HepG2 (cell line): ENCODE data around the gene OVCA2. TPM values are rescaled to one million over a fixed set of nuclear protein-coding genes. Genes with fewer than 3 reads are reported as not detected.

ENCODE experiments used
- ADNP ChIP-seq: sonication (generic); formaldehyde crosslinking; IDR thresholded peaks from 2 replicates; pipeline ENCODE4 v1.4.0; 2020; ENCODE audit warnings: missing genetic modification reagents
- ATM ChIP-seq: fragments of 450-650 bp; IDR thresholded peaks from 2 replicates; pipeline ENCODE4 v1.7.1; 2017; ENCODE audit warnings: mild to moderate bottlenecking, borderline replicate concordance
- EP300 ChIP-seq, 3 experiments: sonication (generic) in 1 of 3; formaldehyde crosslinking in 1 of 3; IDR thresholded peaks; 2 replicates each; pipeline versions ENCODE4 v1.5.1 to v1.6.1; 2011 to 2020; ENCODE audit warnings: low read depth in 2 of 3, low read length in 2 of 3, borderline replicate concordance in 1 of 3, improper control_type of control experiment in 1 of 3, mild to moderate bottlenecking in 1 of 3, missing genetic modification reagents in 1 of 3, moderate library complexity in 1 of 3
- MAZ ChIP-seq, 2 experiments: sonication (generic) in 1 of 2; formaldehyde crosslinking in 1 of 2; IDR thresholded peaks; 2 replicates each; pipeline versions ENCODE4 v1.5.0 to v1.6.1; 2012 to 2020; ENCODE audit warnings: low read depth in 2 of 2, mild to moderate bottlenecking in 2 of 2, borderline replicate concordance in 1 of 2, improper control_type of control experiment in 1 of 2, low read length in 1 of 2, missing genetic modification reagents in 1 of 2, moderate library complexity in 1 of 2
- MED13 ChIP-seq: sonication (generic); formaldehyde crosslinking; IDR thresholded peaks from 2 replicates; pipeline ENCODE4 v1.5.0; 2020; ENCODE audit warnings: missing genetic modification reagents
- MXI1 ChIP-seq: IDR thresholded peaks from 3 replicates; pipeline ENCODE4 v1.6.1; 2012; ENCODE audit warnings: low read depth, low read length, inconsistent platforms, borderline replicate concordance
- NFE2 ChIP-seq: sonication (generic); formaldehyde crosslinking; IDR thresholded peaks from 2 replicates; pipeline ENCODE4 v1.4.0; 2020; ENCODE audit warnings: missing genetic modification reagents
- NFKB2 ChIP-seq: sonication (generic); formaldehyde crosslinking; IDR thresholded peaks from 2 replicates; pipeline ENCODE4 v1.4.0; 2020; ENCODE audit warnings: missing genetic modification reagents, borderline replicate concordance
- RBM39 ChIP-seq: fragments of 200-400 bp; formaldehyde crosslinking; IDR thresholded peaks from one replicate; pipeline ENCODE4 v1.6.1; 2018; ENCODE audit warnings: antibody characterized with exemption, mild to moderate bottlenecking, low read depth, low read length; ENCODE audit not compliant: poor library complexity, severe bottlenecking
- RFX5 ChIP-seq: IDR thresholded peaks from 2 replicates; pipeline ENCODE4 v1.6.1; 2011; ENCODE audit warnings: low read depth, low read length, improper control_type of control experiment
- SIN3A ChIP-seq: IDR thresholded peaks from 2 replicates; pipeline ENCODE4 v1.6.1; 2011; ENCODE audit warnings: low read depth, mild to moderate bottlenecking, control low read depth, low read length, borderline replicate concordance
- SOX13 ChIP-seq, 3 experiments: fragments of 450-650 bp in 1 of 3; sonication (generic) in 1 of 3; formaldehyde crosslinking in 1 of 3; IDR thresholded peaks in 2 of 3; conservative IDR thresholded peaks in 1 of 3; 2 replicates each; pipeline versions ENCODE4 v1.5.0 to v1.6.1; 2016 to 2020; ENCODE audit warnings: antibody characterized with exemption in 1 of 3, mild to moderate bottlenecking in 1 of 3, missing compliant biosample characterization in 1 of 3, missing genetic modification reagents in 1 of 3, moderate library complexity in 1 of 3
- TSC22D2 ChIP-seq: sonication (generic); formaldehyde crosslinking; IDR thresholded peaks from 2 replicates; pipeline ENCODE4 v1.5.1; 2020; ENCODE audit warnings: missing genetic modification reagents, mild to moderate bottlenecking, borderline replicate concordance
- ZBTB1 ChIP-seq: sonication (generic); formaldehyde crosslinking; IDR thresholded peaks from 2 replicates; pipeline ENCODE4 v1.4.0; 2020; ENCODE audit warnings: missing genetic modification reagents, borderline replicate concordance
- ZBTB20 ChIP-seq: sonication (generic); formaldehyde crosslinking; IDR thresholded peaks from 2 replicates; pipeline ENCODE4 v1.8.1; 2023; ENCODE audit warnings: missing genetic modification reagents, low read depth, mild to moderate bottlenecking, borderline replicate concordance
- ZFP37 ChIP-seq: sonication (generic); formaldehyde crosslinking; IDR thresholded peaks from 2 replicates; pipeline ENCODE4 v1.4.0; 2020; ENCODE audit warnings: missing genetic modification reagents, borderline replicate concordance
- ZNF333 ChIP-seq: sonication (generic); formaldehyde crosslinking; IDR thresholded peaks from 2 replicates; pipeline ENCODE4 v1.4.0; 2020; ENCODE audit warnings: mild to moderate bottlenecking, missing genetic modification reagents, borderline replicate concordance
- ZNF589 ChIP-seq: sonication (generic); formaldehyde crosslinking; conservative IDR thresholded peaks from 2 replicates; pipeline ENCODE4 v1.8.0; 2022; ENCODE audit warnings: mild to moderate bottlenecking, moderate library complexity, missing genetic modification reagents
- ZNF607 ChIP-seq: sonication (generic); formaldehyde crosslinking; IDR thresholded peaks from 2 replicates; pipeline ENCODE4 v1.5.1; 2020; ENCODE audit warnings: missing genetic modification reagents, mild to moderate bottlenecking, borderline replicate concordance
- ZNF7 ChIP-seq: IDR thresholded peaks from 2 replicates; pipeline ENCODE4 v1.6.1; 2016; ENCODE audit warnings: missing biosample characterization, missing genetic modification reagents
- ZNF747 ChIP-seq: sonication (generic); formaldehyde crosslinking; IDR thresholded peaks from 2 replicates; pipeline ENCODE4 v1.8.1; 2023; ENCODE audit warnings: missing genetic modification reagents, mild to moderate bottlenecking, borderline replicate concordance
- ZNF788 ChIP-seq: sonication (generic); formaldehyde crosslinking; IDR thresholded peaks from 2 replicates; pipeline ENCODE4 v1.5.0; 2020; ENCODE audit warnings: mild to moderate bottlenecking, missing genetic modification reagents, borderline replicate concordance
- polyA plus RNA-seq, 8 experiments: library from polyadenylated mRNA; depleted of rRNA in 3 of 8; stranded (reverse) in 7 of 8; unstranded in 1 of 8; fragments of >200 nt; fragmentation: Illumina TruSeq in 4 of 8; extraction: Trizol in 4 of 8; gene quantifications; 2 replicates each; pipeline versions ENCODE4 v1.2.1 to v1.2.3, GENCODE V29; 2011 to 2016; ENCODE audit warnings: low read depth in 4 of 8, missing spikeins in 1 of 8, mixed read lengths in 1 of 8; ENCODE audit not compliant: insufficient read depth in 1 of 8
- total RNA-seq, 5 experiments: library from RNA; depleted of rRNA; stranded (reverse); fragments of >200 nt; fragmentation: Illumina TruSeq; extraction: Trizol; gene quantifications; 2 replicates each; pipeline ENCODE4 v1.2.3, GENCODE V29; 2016; ENCODE audit warnings: low read depth in 1 of 5
- TF ChIP-seq, protein P1 (sequence below): IDR thresholded peaks from 2 replicates; pipeline ENCODE4 v1.6.1; 2016; ENCODE audit warnings: missing compliant biosample characterization, missing genetic modification reagents, borderline replicate concordance
- TF ChIP-seq, protein P2 (sequence below): sonication (generic); formaldehyde crosslinking; IDR thresholded peaks from 2 replicates; pipeline ENCODE4 v1.5.0; 2020; ENCODE audit warnings: mild to moderate bottlenecking, missing genetic modification reagents, moderate library complexity

The OVCA2 gene
- total and polyA plus RNA-seq, 2 of the 13 experiments (the other 11 are each of a cell fraction or from before 2014, with no cell fraction given): 23.7 to 28.2 TPM

DNA sequence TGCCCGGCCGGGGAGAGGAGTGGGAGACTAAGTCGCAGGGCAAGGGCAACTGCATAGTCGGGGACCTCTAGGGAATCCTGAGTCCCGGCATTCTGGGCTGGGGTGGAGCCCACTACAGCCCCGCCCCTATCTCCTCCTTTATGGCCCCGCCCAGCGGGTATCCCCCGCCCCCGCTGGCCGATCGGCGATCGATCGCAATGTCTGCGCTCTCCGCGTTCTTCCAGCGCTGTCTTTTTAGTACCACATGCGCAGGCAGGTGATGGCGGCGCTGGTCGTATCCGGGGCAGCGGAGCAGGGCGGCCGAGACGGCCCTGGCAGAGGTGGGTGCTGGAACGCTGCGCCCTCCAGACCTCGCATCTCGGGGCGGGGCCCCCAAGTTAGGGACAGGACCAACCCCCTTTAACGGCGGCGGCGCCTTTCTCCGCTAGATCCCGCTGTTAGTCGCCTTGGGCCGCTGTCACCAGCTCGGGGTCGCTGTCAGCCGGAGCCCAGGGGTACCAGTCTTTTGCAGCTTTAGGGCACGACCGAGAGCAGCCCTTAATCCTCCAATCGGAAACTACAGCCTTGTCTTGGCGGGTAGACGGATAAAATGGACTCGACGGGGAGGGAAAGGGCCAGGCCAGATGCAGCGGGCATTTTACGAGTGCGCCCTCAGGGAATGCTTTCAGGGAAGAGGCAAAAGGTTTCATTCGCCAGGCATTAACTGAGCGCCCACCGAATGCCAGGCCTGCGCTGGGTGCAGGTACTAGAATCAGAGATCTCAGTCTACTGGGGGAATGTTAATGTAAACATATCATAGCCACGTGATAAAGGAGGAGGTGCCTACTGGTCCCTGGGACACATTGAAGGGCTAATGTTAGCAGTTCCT is 11.7 kb upstream of the OVCA2 start, which contains the start of gene DPH1 (continued):
- TF ChIP-seq ZBTB20 (CRISPR knock-in tag): peak; percentile 47; the same call in 1 of the 2 replicates
- peak; percentile 97 for TF ChIP-seq MXI1
- no peak for TF ChIP-seq ZBTB1 (CRISPR knock-in tag)
- peak; percentile 77; the same call in 1 of the 2 replicates for TF ChIP-seq NFKB2 (CRISPR knock-in tag)
- TF ChIP-seq, protein P1, sequence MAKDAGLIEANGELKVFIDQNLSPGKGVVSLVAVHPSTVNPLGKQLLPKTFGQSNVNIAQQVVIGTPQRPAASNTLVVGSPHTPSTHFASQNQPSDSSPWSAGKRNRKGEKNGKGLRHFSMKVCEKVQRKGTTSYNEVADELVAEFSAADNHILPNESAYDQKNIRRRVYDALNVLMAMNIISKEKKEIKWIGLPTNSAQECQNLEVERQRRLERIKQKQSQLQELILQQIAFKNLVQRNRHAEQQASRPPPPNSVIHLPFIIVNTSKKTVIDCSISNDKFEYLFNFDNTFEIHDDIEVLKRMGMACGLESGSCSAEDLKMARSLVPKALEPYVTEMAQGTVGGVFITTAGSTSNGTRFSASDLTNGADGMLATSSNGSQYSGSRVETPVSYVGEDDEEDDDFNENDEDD (CRISPR knock-in tag): peak; percentile 66; the same call in 1 of the 2 replicates
- 0 out of 2 replicates have a peak, but pooled peaks have one; percentile 26 for TF ChIP-seq SOX13 (IDR thresholded peaks at IDR 0.05)
- peak in 1 of 2 experiments; percentile 55; a peak in 2 of 4 replicates for TF ChIP-seq SOX13 (CRISPR knock-in tag; conservative IDR thresholded peaks at IDR 0.05 in 1 of 2, IDR thresholded peaks at IDR 0.05 in 1 of 2)
- 0 out of 2 replicates have a peak, but pooled peaks have one; percentile 38 for TF ChIP-seq RFX5
- 0 out of 2 replicates have a peak, but pooled peaks have one; percentile 52 for TF ChIP-seq ZFP37 (CRISPR knock-in tag)
- TF ChIP-seq NFE2 (CRISPR knock-in tag): 0 out of 2 replicates have a peak, but pooled peaks have one; percentile 3
- peak; percentile 96 for TF ChIP-seq RBM39
- TF ChIP-seq ZNF607 (CRISPR knock-in tag): peak; percentile 61; the same call in 1 of the 2 replicates
- no peak for TF ChIP-seq ADNP
- TF ChIP-seq, protein P2, sequence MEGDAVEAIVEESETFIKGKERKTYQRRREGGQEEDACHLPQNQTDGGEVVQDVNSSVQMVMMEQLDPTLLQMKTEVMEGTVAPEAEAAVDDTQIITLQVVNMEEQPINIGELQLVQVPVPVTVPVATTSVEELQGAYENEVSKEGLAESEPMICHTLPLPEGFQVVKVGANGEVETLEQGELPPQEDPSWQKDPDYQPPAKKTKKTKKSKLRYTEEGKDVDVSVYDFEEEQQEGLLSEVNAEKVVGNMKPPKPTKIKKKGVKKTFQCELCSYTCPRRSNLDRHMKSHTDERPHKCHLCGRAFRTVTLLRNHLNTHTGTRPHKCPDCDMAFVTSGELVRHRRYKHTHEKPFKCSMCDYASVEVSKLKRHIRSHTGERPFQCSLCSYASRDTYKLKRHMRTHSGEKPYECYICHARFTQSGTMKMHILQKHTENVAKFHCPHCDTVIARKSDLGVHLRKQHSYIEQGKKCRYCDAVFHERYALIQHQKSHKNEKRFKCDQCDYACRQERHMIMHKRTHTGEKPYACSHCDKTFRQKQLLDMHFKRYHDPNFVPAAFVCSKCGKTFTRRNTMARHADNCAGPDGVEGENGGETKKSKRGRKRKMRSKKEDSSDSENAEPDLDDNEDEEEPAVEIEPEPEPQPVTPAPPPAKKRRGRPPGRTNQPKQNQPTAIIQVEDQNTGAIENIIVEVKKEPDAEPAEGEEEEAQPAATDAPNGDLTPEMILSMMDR (CRISPR knock-in tag): peak; percentile 35
- peak; percentile 99 for TF ChIP-seq MAZ (IDR thresholded peaks at IDR 0.05; ENCODE audit: borderline replicate concordance, low read depth, low read length)
- peak; percentile 96 for TF ChIP-seq MAZ (CRISPR knock-in tag; IDR thresholded peaks at IDR 0.05; ENCODE audit: low read depth)
- TF ChIP-seq SIN3A: peak; percentile 94
- TF ChIP-seq ZNF747 (CRISPR knock-in tag): no peak
- TF ChIP-seq EP300 (IDR thresholded peaks at IDR 0.05; ENCODE audit: low read depth in 2 of 2, low read length in 2 of 2): 0 out of 4 replicates have a peak, but pooled peaks of 1 of the 2 experiments have one; percentile 23
- TF ChIP-seq EP300 (CRISPR knock-in tag; IDR thresholded peaks at IDR 0.05; ENCODE audit: borderline replicate concordance): peak; percentile 38; the same call in 1 of the 2 replicates
- TF ChIP-seq ZNF589: peak; percentile 74; the same call in 1 of the 2 replicates
- no peak for TF ChIP-seq ATM
- TF ChIP-seq ZNF7 (CRISPR knock-in tag): peak; percentile 5; the same call in 1 of the 2 replicates
- TF ChIP-seq MED13: 0 out of 2 replicates have a peak, but pooled peaks have one; percentile 54
- TF ChIP-seq ZNF788 (CRISPR knock-in tag): peak; percentile 92
- TF ChIP-seq ZNF333 (CRISPR knock-in tag): peak; percentile 92; the same call in 1 of the 2 replicates
- peak; percentile 92; the same call in 1 of the 2 replicates for TF ChIP-seq TSC22D2 (CRISPR knock-in tag)
